Activated naive CD4-positive, alpha-beta T cell treated with Interleukin-2 at 50 U/mL for 16 hours (primary cell): ENCODE data around the gene CAPN14.
A peak's percentile ranks its signal among the peaks of the same experiment; 100 is the strongest.
"Not testable (repeated sequence)": the region's sequence is repeated elsewhere in the genome, so short reads cannot be mapped to it uniquely, and the experiment has no call there.

Source experiments
- DNase-seq: peaks from one replicate; pipeline ENCODE4 v3.0.0-alpha.2; 2020

The CAPN14 gene

GRCh38 chr2:31192396-31192795 is 24.9 kb downstream of the CAPN14 start:
- no peak for DNase-seq

- no peak for DNase-seq
These were observed 25.4 kb downstream of the CAPN14 start for GRCh38 chr2:31191931-31192330.

- DNase-seq = no peak
These were observed 27.1 kb downstream of the CAPN14 start for GRCh38 chr2:31190188-31190587.

GRCh38 chr2:31189141-31189540 is 28.2 kb downstream of the CAPN14 start:
- no peak for DNase-seq

GRCh38 chr2:31188131-31188530 is 29.2 kb downstream of the CAPN14 start:
- no peak for DNase-seq

- no peak for DNase-seq
These were observed 30.1 kb downstream of the CAPN14 start for GRCh38 chr2:31187166-31187565.

- not testable (repeated sequence) for DNase-seq
These were observed 33.3 kb downstream of the CAPN14 start for GRCh38 chr2:31183973-31184372.

- no peak for DNase-seq
These were observed 40.6 kb downstream of the CAPN14 start for GRCh38 chr2:31176742-31177141.

- DNase-seq = no peak
These were observed 46.2 kb downstream of the CAPN14 start for GRCh38 chr2:31171142-31171541.

GRCh38 chr2:31170071-31170698 is 47.1 kb downstream of the CAPN14 start:
- DNase-seq = peak; percentile 49

GRCh38 chr2:31168291-31168690 is 49.0 kb downstream of the CAPN14 start:
- DNase-seq = no peak

- no peak for DNase-seq
These were observed 50.4 kb downstream of the CAPN14 start for GRCh38 chr2:31166925-31167324.

- no peak for DNase-seq
These were observed 54.2 kb downstream of the CAPN14 start for GRCh38 chr2:31163011-31163539.

- DNase-seq = no peak
These were observed 55.7 kb downstream of the CAPN14 start for GRCh38 chr2:31161637-31162036.

- no peak for DNase-seq
These were observed 65.8 kb downstream of the CAPN14 start for GRCh38 chr2:31151501-31151900.

GRCh38 chr2:31150120-31150670 is 67.1 kb downstream of the CAPN14 start:
- DNase-seq = no peak

- DNase-seq = no peak
These were observed 68.8 kb downstream of the CAPN14 start for GRCh38 chr2:31148514-31148913.

- no peak for DNase-seq
These were observed 69.7 kb downstream of the CAPN14 start for GRCh38 chr2:31147645-31148044.

GRCh38 chr2:31142110-31142509 is 75.2 kb downstream of the CAPN14 start:
- DNase-seq = no peak

- no peak for DNase-seq
These were observed 75.8 kb downstream of the CAPN14 start for GRCh38 chr2:31141443-31142085.

- no peak for DNase-seq
These were observed 77.2 kb downstream of the CAPN14 start for GRCh38 chr2:31140151-31140550.

- DNase-seq = no peak
These were observed 77.6 kb downstream of the CAPN14 start for GRCh38 chr2:31139671-31140070.

GRCh38 chr2:31138037-31138962 is 79.0 kb downstream of the CAPN14 start, which contains the start of gene GALNT14:
TSS of gene GALNT14 (minus strand) at chr2:31138440. CDS start at chr2:31138086, 354 bp downstream.
- DNase-seq = peak; percentile 18
